SK-MEL-5 (cell line): ENCODE results near the gene ISOC2. TPM values are rescaled to one million over a fixed set of nuclear protein-coding genes. Genes with fewer than 3 reads are reported as not detected.

Source experiments
- DNase-seq: peaks from one replicate; pipeline ENCODE4 v3.0.0-alpha.2; 2016; ENCODE audit warnings: low read depth, low spot score
- in situ Hi-C: cut with HindIII; loops from 2 replicates; pipeline ENCODE4 v1.10.0; 2016; ENCODE audit warnings: low sequenced_read_pairs, high pct_unique_total_duplicates, low pct_unique_long_range_greater_than_20kb
- total RNA-seq: library from RNA; depleted of rRNA; stranded (reverse); fragments of >200 nt; shearing (Covaris generic); gene quantifications from 2 replicates; pipeline ENCODE4 v1.2.3, GENCODE V29; 2014; rRNA removed

ISOC2 gene
- total RNA-seq, 1 experiment from 2014 or later, result 79.2 TPM

DNA sequence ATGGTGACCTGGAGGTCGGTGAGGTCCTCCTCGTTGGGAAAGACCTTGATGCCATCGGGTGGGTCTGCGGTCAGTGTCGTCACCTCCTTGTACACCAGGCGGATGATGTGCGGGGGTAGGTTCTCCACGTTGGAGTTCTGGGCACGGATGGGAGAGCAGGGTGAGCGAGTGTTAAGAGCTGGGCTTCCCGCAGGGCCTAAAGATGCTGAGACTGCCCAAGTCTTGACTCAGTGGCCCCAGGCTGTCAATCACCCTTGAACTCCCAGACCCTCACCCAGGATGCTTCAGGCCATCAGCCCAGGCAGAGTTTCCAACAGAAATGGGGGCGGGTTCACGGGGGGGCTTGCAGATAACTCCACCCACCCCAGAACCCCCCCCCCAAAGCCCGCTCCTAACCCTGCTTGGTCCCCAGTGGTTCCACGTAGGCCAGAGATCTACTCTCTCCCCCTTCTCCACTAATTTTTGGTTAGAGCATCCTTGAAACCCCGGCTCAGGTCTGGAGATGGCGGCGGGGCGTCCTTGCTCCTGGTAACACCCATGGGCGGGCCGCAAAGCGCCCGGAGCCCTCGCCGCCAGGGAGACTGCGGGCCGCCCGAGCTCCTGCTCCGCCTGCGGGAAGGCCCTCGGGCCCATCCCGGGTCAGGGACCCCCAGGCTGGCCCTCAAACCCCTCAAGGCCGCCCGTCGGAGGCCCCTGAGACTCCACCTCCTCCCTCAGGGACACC is 54.5 kb downstream of the ISOC2 start:
- in situ Hi-C loops, result no loop called here
- DNase-seq, result no peak

DNA sequence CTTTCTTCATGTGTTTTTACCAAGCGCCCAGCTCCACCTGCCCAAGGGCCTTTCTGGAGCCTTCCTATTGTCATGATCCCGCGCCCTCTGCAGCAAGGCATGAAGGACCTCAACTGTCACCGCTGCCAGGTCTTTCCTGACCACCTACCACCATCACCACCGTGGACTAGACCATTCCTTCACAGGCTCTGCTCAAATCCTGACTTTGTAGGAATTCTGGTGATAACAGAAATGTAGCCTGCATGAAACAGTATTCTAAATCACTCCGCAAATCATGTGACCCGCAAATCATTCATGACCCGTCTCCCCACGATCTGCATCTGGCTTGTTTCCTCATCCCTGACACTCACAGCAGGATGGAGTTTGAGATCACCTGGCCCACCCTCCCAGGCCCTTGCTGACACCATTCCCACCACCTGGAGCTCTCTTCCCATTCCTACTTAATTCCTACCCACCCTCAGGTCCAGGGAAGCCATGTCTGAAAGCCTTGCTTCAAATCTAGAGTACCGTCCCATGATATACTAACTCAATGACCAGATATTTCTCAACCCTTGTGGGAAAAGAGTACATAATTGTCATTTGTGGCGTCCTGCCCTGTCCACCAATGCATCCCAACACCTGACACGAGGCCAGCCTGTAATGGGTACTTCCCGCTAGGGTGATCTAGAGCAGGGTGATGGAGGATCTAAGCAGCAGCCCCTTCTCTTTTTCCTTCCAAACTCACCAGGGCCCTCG is 55.2 kb downstream of the ISOC2 start:
- in situ Hi-C loops, result no loop called here
- DNase-seq, result no peak

DNA sequence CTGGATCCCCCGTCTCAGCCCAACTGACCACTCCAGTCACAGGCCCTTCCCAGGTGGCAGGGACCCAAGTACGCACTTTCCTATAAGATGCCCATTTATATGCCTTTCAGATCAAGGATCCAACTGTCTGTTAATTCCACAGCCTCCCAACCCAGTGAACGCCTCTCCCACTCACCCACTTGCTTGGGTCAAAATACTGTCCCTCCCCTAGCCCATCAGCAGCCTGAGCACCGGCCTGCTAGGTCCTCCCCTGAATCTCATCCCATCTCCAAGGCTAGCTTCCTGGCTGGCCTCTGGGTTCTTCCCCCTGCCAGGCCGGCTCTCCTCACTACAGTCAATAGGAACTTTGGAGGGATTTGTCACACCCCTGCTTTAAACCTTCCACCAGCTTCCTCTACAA is 55.8 kb downstream of the ISOC2 start:
- no peak for DNase-seq

More for the DNA sequence above, 55.8 kb downstream of the ISOC2 start:
- in situ Hi-C loops, result no loop called here

Other genes with a start within 250 kb of the ISOC2 start
- 0.21 and 0.55 TPM in 2 replicates for gene TMEM86B, start 232.9 kb downstream of the ISOC2 start, total RNA-seq
- gene PPP6R1, start 202.6 kb downstream of the ISOC2 start, total RNA-seq, result 33.7 and 44.3 TPM in 2 replicates
- gene HSPBP1, start 181.5 kb downstream of the ISOC2 start, total RNA-seq, result 33.7 and 39.7 TPM in 2 replicates
- 3.3 and 3.5 TPM in 2 replicates for gene BRSK1, start 177.6 kb downstream of the ISOC2 start, total RNA-seq
- gene TMEM150B, start 136.3 kb downstream of the ISOC2 start, total RNA-seq, result not detected in 2 replicates
- gene KMT5C, start 121.8 kb downstream of the ISOC2 start, total RNA-seq, result 5.2 and 7.5 TPM in 2 replicates
- gene COX6B2, start 106.9 kb downstream of the ISOC2 start, total RNA-seq, result 0.16 and 0.42 TPM in 2 replicates
- gene GARIN5B, start 98.4 kb downstream of the ISOC2 start, total RNA-seq, result not detected in 2 replicates
- gene IL11, start 91.2 kb downstream of the ISOC2 start, total RNA-seq, result not detected in 2 replicates
- gene TMEM190, start 84.8 kb downstream of the ISOC2 start, total RNA-seq, result not detected in 2 replicates
- gene TMEM238, start 77.3 kb downstream of the ISOC2 start, total RNA-seq, result 0.51 TPM in 1 of 2 replicates, not detected in the other
- 394 and 461 TPM in 2 replicates for gene RPL28, start 75.7 kb downstream of the ISOC2 start, total RNA-seq
- 269 and 276 TPM in 2 replicates for gene UBE2S, start 53.9 kb downstream of the ISOC2 start, total RNA-seq
- not detected in 2 replicates for gene SHISA7, start 18.3 kb downstream of the ISOC2 start, total RNA-seq
- gene C19orf85, start 3.1 kb upstream of the ISOC2 start, total RNA-seq, result not detected in 2 replicates
- 0.71 and 3.1 TPM in 2 replicates for gene ZNF628, start 15.0 kb upstream of the ISOC2 start, total RNA-seq
- gene NAT14, start 23.5 kb upstream of the ISOC2 start, total RNA-seq, result 11.8 TPM in 2 replicates
- 0.05 TPM in 1 of 2 replicates, not detected in the other for gene SSC5D, start 26.8 kb upstream of the ISOC2 start, total RNA-seq
- not detected in 2 replicates for gene SBK2, start 75.5 kb upstream of the ISOC2 start, total RNA-seq
- not detected in 2 replicates for gene SBK3, start 83.9 kb upstream of the ISOC2 start, total RNA-seq
- gene ZNF579, start 119.2 kb upstream of the ISOC2 start, total RNA-seq, result 2.4 and 3.8 TPM in 2 replicates
- gene FIZ1, start 137.9 kb upstream of the ISOC2 start, total RNA-seq, result 1.9 and 5.3 TPM in 2 replicates
- 4.7 and 5.5 TPM in 2 replicates for gene ZNF524, start 138.6 kb upstream of the ISOC2 start, total RNA-seq
- gene ZNF865, start 144.0 kb upstream of the ISOC2 start, total RNA-seq, result 0.69 and 0.85 TPM in 2 replicates
- gene ZNF784, start 162.9 kb upstream of the ISOC2 start, total RNA-seq, result 1.7 and 1.8 TPM in 2 replicates
- 2.8 and 4.0 TPM in 2 replicates for gene ZNF580, start 179.4 kb upstream of the ISOC2 start, total RNA-seq
- 10.6 and 15.3 TPM in 2 replicates for gene ZNF581, start 182.0 kb upstream of the ISOC2 start, total RNA-seq
- 8.3 and 10.1 TPM in 2 replicates for gene CCDC106, start 186.6 kb upstream of the ISOC2 start, total RNA-seq
- gene U2AF2, start 193.4 kb upstream of the ISOC2 start, total RNA-seq, result 131 and 139 TPM in 2 replicates
- 25.3 and 29.0 TPM in 2 replicates for gene EPN1, start 213.6 kb upstream of the ISOC2 start, total RNA-seq